ENCODE data around the gene TRAPPC8. TPM values are rescaled to one million over a fixed set of nuclear protein-coding genes. Genes with fewer than 3 reads are reported as not detected.
"Not testable (repeated sequence)": the region's sequence is repeated elsewhere in the genome, so short reads cannot be mapped to it uniquely, and the experiment has no call there.

TRAPPC8 gene
- total RNA-seq, 1 donor from 2014 or later = 37.9 TPM

- TF ChIP-seq, protein P1, sequence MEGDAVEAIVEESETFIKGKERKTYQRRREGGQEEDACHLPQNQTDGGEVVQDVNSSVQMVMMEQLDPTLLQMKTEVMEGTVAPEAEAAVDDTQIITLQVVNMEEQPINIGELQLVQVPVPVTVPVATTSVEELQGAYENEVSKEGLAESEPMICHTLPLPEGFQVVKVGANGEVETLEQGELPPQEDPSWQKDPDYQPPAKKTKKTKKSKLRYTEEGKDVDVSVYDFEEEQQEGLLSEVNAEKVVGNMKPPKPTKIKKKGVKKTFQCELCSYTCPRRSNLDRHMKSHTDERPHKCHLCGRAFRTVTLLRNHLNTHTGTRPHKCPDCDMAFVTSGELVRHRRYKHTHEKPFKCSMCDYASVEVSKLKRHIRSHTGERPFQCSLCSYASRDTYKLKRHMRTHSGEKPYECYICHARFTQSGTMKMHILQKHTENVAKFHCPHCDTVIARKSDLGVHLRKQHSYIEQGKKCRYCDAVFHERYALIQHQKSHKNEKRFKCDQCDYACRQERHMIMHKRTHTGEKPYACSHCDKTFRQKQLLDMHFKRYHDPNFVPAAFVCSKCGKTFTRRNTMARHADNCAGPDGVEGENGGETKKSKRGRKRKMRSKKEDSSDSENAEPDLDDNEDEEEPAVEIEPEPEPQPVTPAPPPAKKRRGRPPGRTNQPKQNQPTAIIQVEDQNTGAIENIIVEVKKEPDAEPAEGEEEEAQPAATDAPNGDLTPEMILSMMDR (IDR thresholded peaks at IDR 0.05; ENCODE audit: insufficient read depth, low read length, severe bottlenecking) = peak; percentile 20
- peak; percentile 61 for DNase-seq (ENCODE audit: low read depth)
- no peaks in the 10 kb centered on the region for H3K27me3 ChIP-seq (ENCODE audit: control insufficient read depth, insufficient read depth, low read length)
Measured at GRCh38 chr18:31801078-31801477, 141.8 kb downstream of the TRAPPC8 start.

DNA sequence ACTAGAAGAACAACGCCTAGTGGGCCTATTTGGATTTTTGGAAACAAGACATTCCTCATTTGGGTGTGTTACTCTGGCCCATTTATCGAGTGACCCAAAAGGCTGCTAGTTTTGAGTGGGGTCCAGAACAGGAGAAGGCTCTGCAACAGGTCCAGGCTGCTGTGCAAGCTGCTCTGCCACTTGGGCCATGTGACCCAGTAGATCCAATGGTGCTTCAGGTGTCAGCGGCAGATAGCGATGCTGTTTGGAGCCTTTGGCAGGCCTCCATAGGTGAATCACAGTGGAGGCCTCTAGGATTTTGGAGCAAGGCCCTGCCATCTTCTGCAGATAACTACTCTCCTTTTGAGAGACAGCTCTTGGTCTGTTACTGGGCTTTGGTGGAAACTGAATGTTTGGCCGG lies 143.7 kb downstream of the TRAPPC8 start:
- DNase-seq (ENCODE audit: low read depth); H3K4me3 ChIP-seq (ENCODE audit: low read depth, low read length); H3K36me3 ChIP-seq (ENCODE audit: control insufficient read depth, insufficient read depth, low read length); H3K27me3 ChIP-seq (ENCODE audit: control insufficient read depth, insufficient read depth, low read length); FAIRE-seq: not testable (repeated sequence)

More at GRCh38 chr18:31801078-31801477, 141.8 kb downstream of the TRAPPC8 start:
- no peak for FAIRE-seq
- Histone ChIP-seq H3K4me3 (ENCODE audit: low read depth, low read length) (no peak overlapping the region), H3K36me3 (ENCODE audit: control insufficient read depth, insufficient read depth, low read length) (no peaks in the 10 kb centered on the region)

GRCh38 chr18:31798399-31798798 lies 144.5 kb downstream of the TRAPPC8 start:
- FAIRE-seq (no peak), DNase-seq (ENCODE audit: low read depth) (peak; percentile 76)
- Histone ChIP-seq H3K4me3 (ENCODE audit: low read depth, low read length) (no peak overlapping the region), H3K36me3 (ENCODE audit: control insufficient read depth, insufficient read depth, low read length) (no peaks in the 10 kb centered on the region), H3K27me3 (ENCODE audit: control insufficient read depth, insufficient read depth, low read length) (no peaks in the 10 kb centered on the region)
- TF ChIP-seq, protein P1 (IDR thresholded peaks at IDR 0.05; ENCODE audit: insufficient read depth, low read length, severe bottlenecking) = no peak

DNA sequence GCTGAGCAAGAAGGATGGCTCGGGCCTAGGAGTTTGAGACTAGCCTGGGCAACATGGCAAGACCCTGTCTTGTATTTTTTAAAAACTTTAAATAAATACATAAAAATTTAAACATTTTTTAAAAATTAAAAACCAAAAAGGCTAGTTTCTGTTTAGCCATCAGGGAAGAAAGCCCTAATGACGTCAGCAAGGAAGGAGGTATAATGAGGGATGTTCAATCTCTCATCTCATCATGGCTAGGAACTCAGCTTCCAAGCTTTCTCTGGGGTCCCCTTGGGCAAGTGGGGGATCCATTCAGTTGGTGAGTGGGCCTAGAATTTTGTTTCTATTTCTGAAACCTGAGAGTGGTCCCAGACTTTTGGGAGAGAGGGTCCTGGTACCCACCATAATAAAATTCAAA lies 147.2 kb downstream of the TRAPPC8 start:
- FAIRE-seq (no peak), DNase-seq (ENCODE audit: low read depth) (no peak)
- Histone ChIP-seq H3K27me3 (ENCODE audit: control insufficient read depth, insufficient read depth, low read length) (no peaks in the 10 kb centered on the region), H3K36me3 (ENCODE audit: control insufficient read depth, insufficient read depth, low read length) (no peaks in the 10 kb centered on the region), H3K4me3 (ENCODE audit: low read depth, low read length) (no peak overlapping the region)
- TF ChIP-seq, protein P1 (IDR thresholded peaks at IDR 0.05; ENCODE audit: insufficient read depth, low read length, severe bottlenecking) = no peak

- TF ChIP-seq, protein P1 (IDR thresholded peaks at IDR 0.05; ENCODE audit: insufficient read depth, low read length, severe bottlenecking) = no peak
- H3K36me3 ChIP-seq (ENCODE audit: control insufficient read depth, insufficient read depth, low read length) = no peaks in the 10 kb centered on the region
- FAIRE-seq (no peak), DNase-seq (ENCODE audit: low read depth) (no peak)
- no peak overlapping the region for H3K4me3 ChIP-seq (ENCODE audit: low read depth, low read length)
- no peaks in the 10 kb centered on the region for H3K27me3 ChIP-seq (ENCODE audit: control insufficient read depth, insufficient read depth, low read length)
Measured at GRCh38 chr18:31793531-31793930, 149.4 kb downstream of the TRAPPC8 start.

DNA sequence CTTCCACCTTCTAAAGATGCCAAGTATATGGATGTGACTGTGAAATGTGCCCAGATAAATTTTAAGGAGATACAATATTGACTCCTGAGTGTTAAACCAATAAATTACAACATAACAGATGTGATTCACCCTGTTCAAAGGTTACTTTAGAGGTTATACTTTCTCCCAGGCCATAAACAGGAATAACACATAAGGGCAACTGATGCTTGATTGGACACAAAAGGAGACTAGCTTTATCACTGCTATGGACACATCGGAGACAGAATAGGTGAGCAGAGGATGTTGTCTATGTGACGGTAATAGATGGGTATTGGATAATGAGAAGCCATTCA lies 150.4 kb downstream of the TRAPPC8 start:
- FAIRE-seq (no peak), DNase-seq (ENCODE audit: low read depth) (no peak)
- Histone ChIP-seq H3K27me3 (ENCODE audit: control insufficient read depth, insufficient read depth, low read length) (no peaks in the 10 kb centered on the region), H3K4me3 (ENCODE audit: low read depth, low read length) (no peak overlapping the region), H3K36me3 (ENCODE audit: control insufficient read depth, insufficient read depth, low read length) (no peaks in the 10 kb centered on the region)
- TF ChIP-seq, protein P1 (IDR thresholded peaks at IDR 0.05; ENCODE audit: insufficient read depth, low read length, severe bottlenecking) = no peak
